WTC11 (cell line): ENCODE results near the gene REEP2.

ENCODE experiments used
- AFF4 ChIP-seq: sonication (generic); formaldehyde crosslinking; IDR thresholded peaks from 2 replicates; pipeline ENCODE4 v1.8.1; 2023; ENCODE audit warnings: mild to moderate bottlenecking, missing genetic modification reagents, borderline replicate concordance
- CREB1 ChIP-seq: sonication (generic); formaldehyde crosslinking; IDR thresholded peaks from 2 replicates; pipeline ENCODE4 v1.8.0; 2023; ENCODE audit warnings: mild to moderate bottlenecking, missing genetic modification reagents
- CREM ChIP-seq: sonication (generic); formaldehyde crosslinking; IDR thresholded peaks from 2 replicates; pipeline ENCODE4 v1.8.1; 2022; ENCODE audit warnings: mild to moderate bottlenecking, missing genetic modification reagents, moderate library complexity
- CTCF ChIP-seq: fragments of 200-600 bp; IDR thresholded peaks from 2 replicates; pipeline ENCODE4 v1.8.0; 2022; ENCODE audit warnings: antibody characterized with exemption
- ELF4 ChIP-seq: sonication (generic); formaldehyde crosslinking; IDR thresholded peaks from 2 replicates; pipeline ENCODE4 v1.8.1; 2022; ENCODE audit warnings: low read depth, mild to moderate bottlenecking, moderate library complexity, missing genetic modification reagents
- PRRX2 ChIP-seq: fragments of 250-450 bp; sonication (Bioruptor Pico); IDR thresholded peaks from 2 replicates; pipeline ENCODE4 v1.8.0; 2021; ENCODE audit warnings: mild to moderate bottlenecking
- TF ChIP-seq, protein P1 (sequence below): sonication (generic); formaldehyde crosslinking; IDR thresholded peaks from 2 replicates; pipeline ENCODE4 v1.8.1; 2023; ENCODE audit warnings: mild to moderate bottlenecking, missing genetic modification reagents, moderate library complexity
- TF ChIP-seq, protein P2 (sequence below): sonication (generic); formaldehyde crosslinking; IDR thresholded peaks from 2 replicates; pipeline ENCODE4 v1.8.0; 2023; ENCODE audit warnings: missing genetic modification reagents

DNA sequence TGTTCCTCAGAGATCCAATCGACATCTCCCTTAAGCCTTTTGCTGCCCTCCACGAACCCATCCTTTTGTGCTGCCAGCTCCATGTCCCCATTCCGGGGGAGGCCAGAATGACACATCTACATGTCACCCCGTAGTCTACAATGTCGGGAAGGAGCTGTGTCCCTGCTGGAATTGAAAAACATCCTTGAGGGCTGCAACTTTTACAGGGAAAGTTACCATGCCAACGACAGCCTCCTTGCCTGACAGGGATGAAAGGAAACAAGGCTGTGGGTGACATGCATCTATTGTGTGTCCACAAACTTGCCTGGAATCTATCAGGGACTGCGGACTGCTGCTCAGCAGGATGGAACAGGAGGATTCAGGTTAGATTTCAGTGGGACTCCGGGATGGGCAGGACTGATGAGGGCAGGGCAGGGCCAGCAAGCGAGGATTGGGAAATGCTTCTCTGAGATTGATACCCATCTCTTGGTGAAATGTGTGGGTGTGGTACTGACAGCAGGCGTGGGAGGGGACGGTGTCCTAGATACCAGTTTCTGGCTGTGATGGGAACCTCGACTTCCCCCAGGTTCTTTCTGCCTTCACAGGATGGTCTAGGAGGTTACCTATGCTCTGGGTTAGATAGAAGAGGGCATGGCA lies 51.9 kb downstream of the REEP2 start:
- TF ChIP-seq CREB1 (CRISPR knock-in tag) (no peak), PRRX2 (CRISPR knock-in tag) (no peak), CTCF (no peak), ELF4 (no peak), CREM (CRISPR knock-in tag) (no peak), AFF4 (CRISPR knock-in tag) (no peak)
- TF ChIP-seq, protein P1, sequence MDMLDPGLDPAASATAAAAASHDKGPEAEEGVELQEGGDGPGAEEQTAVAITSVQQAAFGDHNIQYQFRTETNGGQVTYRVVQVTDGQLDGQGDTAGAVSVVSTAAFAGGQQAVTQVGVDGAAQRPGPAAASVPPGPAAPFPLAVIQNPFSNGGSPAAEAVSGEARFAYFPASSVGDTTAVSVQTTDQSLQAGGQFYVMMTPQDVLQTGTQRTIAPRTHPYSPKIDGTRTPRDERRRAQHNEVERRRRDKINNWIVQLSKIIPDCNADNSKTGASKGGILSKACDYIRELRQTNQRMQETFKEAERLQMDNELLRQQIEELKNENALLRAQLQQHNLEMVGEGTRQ (CRISPR knock-in tag) = no peak
- TF ChIP-seq, protein P2, sequence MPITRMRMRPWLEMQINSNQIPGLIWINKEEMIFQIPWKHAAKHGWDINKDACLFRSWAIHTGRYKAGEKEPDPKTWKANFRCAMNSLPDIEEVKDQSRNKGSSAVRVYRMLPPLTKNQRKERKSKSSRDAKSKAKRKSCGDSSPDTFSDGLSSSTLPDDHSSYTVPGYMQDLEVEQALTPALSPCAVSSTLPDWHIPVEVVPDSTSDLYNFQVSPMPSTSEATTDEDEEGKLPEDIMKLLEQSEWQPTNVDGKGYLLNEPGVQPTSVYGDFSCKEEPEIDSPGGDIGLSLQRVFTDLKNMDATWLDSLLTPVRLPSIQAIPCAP (CRISPR knock-in tag) = no peak
